ENCODE results near the gene FOXK1. TPM values are rescaled to one million over a fixed set of nuclear protein-coding genes. Genes with fewer than 3 reads are reported as not detected.

The FOXK1 gene
- total and polyA plus RNA-seq, 2 of the 13 experiments (the other 11 are each of a cell fraction or from before 2014, with no cell fraction given), result 4.6 to 8.8 TPM

DNA sequence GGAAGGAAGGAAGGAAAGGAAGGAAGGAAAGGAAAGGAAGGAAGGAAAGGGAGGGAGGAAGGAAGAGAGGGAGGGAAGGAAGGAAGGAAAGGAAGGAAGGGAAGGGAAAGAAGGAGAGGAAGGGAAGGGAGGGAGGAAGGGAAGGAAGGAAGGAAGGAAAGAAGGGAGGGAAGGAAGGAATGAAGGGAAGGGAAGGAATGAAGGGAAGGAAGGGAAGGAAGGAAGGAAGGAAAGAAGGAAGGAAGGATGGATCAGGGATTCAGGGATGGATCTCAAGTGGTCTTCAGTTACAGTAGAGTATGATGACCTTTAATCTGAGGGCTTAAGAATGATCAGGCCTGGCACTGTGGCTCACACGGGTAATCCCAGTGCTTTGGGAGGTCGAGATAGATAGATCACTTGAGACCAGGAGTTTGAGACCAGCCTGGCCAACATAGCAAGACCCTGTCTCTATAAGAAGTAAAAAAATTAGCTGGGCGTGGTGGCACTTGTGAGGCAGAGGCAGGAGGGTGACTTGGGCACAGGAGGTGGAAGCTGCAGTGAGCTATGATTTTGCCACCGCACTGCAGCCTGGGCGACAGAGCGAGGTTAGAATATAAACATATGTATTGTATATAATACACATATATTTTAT lies 760 bp upstream of the FOXK1 start:
- H3K9me3 ChIP-seq (ENCODE audit: low read length), result no peaks in the 10 kb centered on the region
- ATAC-seq (no peak), DNase-seq (ENCODE audit: low spot score) (no peak), FAIRE-seq (no peak)
- peaks cover 34% of the 10 kb centered on the region for H3K4me1 ChIP-seq (ENCODE audit: insufficient read depth, low read length)
- peaks cover 14% of the 10 kb centered on the region for H4K20me1 ChIP-seq (ENCODE audit: insufficient read depth, low read length)
- in situ Hi-C loops (cut with HindIII; ENCODE audit: extremely low pct_ligation_motif_present, low pct_unique_long_range_greater_than_20kb), result loop anchor here (5.0 kb wide), 2 partner anchors 34 to 71 kb away; no protein-coding TSS in a partner anchor
- CTCF ChIA-PET (ENCODE audit: low intra/inter-chr PET ratio, low total read pairs), result interaction anchor here (1.5 kb wide), 1 partner anchor 39 kb away, joined by 5 read pairs; no protein-coding TSS in a partner anchor
- no peak overlapping the region for H3K27ac ChIP-seq (ENCODE audit: extremely low read length, insufficient read depth, low read length)
- H2AFZ ChIP-seq (ENCODE audit: low read length), result no peak overlapping the region
- peak overlapping the region; percentile 45 for H3K4me2 ChIP-seq (ENCODE audit: low read depth, low read length)
- peaks cover 37% of the 10 kb centered on the region for H3K79me2 ChIP-seq (ENCODE audit: insufficient read depth, low read length)
- peaks cover 0 to 7% of the 10 kb centered on the region in 2 experiments; a peak in 1 of 5 replicates for H3K36me3 ChIP-seq (replicated peaks in 1 of 2; ENCODE audit: control insufficient read depth in 1 of 2, insufficient read depth in 2 of 2, low read length in 2 of 2)
- H3K9ac ChIP-seq (ENCODE audit: insufficient read depth, low read depth, low read length), result 0 out of 2 replicates have a peak overlapping the region, but pooled peaks have one; percentile 22
- peak overlapping the region in 1 of 3 experiments; percentile 40; a peak in 1 of 6 replicates for H3K4me3 ChIP-seq (replicated peaks in 1 of 3; ENCODE audit: insufficient read depth in 1 of 3, low read depth in 2 of 3, low read length in 3 of 3)
- intact Hi-C loops (cut with micrococcal nuclease; ENCODE audit: unreplicated experiment), result loop anchor here (5.0 kb wide), 1 partner anchor 56 kb away; no protein-coding TSS in a partner anchor
- H3K27me3 ChIP-seq (ENCODE audit: control insufficient read depth in 1 of 2, insufficient read depth in 2 of 2, low read length in 2 of 2), result peaks cover 0 to 4% of the 10 kb centered on the region in 2 experiments; a peak in 1 of 5 replicates
- TF ChIP-seq, protein P1, sequence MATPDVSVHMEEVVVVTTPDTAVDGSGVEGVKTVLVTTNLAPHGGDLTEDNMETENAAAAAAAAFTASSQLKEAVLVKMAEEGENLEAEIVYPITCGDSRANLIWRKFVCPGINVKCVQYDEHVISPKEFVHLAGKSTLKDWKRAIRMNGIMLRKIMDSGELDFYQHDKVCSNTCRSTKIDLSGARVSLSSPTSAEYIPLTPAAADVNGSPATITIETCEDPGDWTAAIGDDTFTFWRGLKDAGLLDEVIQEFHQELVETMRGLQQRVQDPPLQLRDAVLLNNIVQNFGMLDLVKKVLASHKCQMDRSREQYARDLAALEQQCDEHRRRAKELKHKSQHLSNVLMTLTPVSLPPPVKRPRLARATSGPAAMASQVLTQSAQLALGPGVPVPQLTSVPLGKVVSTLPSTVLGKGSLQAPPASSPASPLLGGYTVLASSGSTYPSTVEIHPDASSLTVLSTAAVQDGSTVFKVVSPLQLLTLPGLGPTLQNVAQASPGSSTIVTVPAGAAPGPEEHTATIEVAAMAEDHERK (CRISPR knock-in tag; IDR thresholded peaks at IDR 0.05; ENCODE audit: low read depth), result no peak
- no peak for TF ChIP-seq ZNF232 (CRISPR knock-in tag; IDR thresholded peaks at IDR 0.05; ENCODE audit: borderline replicate concordance)
- TF ChIP-seq SUZ12 (IDR thresholded peaks at IDR 0.05; ENCODE audit: low read depth, low read length), result no peak
- peak; percentile 59; the same call in 1 of the 2 replicates for TF ChIP-seq PCBP1 (IDR thresholded peaks at IDR 0.05; ENCODE audit: borderline replicate concordance, low read depth, low read length)
- peak; percentile 90 for TF ChIP-seq ZNF121 (CRISPR knock-in tag; IDR thresholded peaks at IDR 0.05)
- no peak for TF ChIP-seq ZMAT3 (CRISPR knock-in tag; conservative IDR thresholded peaks at IDR 0.05)
- TF ChIP-seq ZNF543 (CRISPR knock-in tag; IDR thresholded peaks at IDR 0.05), result no peak
- TF ChIP-seq FOXP1 (IDR thresholded peaks at IDR 0.05), result 0 out of 2 replicates have a peak, but pooled peaks have one; percentile 5
- TF ChIP-seq FOXP1 (CRISPR knock-in tag; IDR thresholded peaks at IDR 0.05), result no peak
- peak; percentile 42 for TF ChIP-seq HNRNPK (IDR thresholded peaks at IDR 0.05; ENCODE audit: low read depth, low read length, poor library complexity, severe bottlenecking)
- 0 out of 2 replicates have a peak, but pooled peaks have one; percentile 30 for TF ChIP-seq SSRP1 (CRISPR knock-in tag; IDR thresholded peaks at IDR 0.05)
- peak; percentile 21; the same call in 1 of the 2 replicates for TF ChIP-seq ZMYM3 (CRISPR knock-in tag; IDR thresholded peaks at IDR 0.05)
- TF ChIP-seq PCBP2 (optimal IDR thresholded peaks at IDR 0.05; ENCODE audit: low read depth, low read length, poor library complexity, severe bottlenecking), result peak; percentile 91
- TF ChIP-seq, protein P2, sequence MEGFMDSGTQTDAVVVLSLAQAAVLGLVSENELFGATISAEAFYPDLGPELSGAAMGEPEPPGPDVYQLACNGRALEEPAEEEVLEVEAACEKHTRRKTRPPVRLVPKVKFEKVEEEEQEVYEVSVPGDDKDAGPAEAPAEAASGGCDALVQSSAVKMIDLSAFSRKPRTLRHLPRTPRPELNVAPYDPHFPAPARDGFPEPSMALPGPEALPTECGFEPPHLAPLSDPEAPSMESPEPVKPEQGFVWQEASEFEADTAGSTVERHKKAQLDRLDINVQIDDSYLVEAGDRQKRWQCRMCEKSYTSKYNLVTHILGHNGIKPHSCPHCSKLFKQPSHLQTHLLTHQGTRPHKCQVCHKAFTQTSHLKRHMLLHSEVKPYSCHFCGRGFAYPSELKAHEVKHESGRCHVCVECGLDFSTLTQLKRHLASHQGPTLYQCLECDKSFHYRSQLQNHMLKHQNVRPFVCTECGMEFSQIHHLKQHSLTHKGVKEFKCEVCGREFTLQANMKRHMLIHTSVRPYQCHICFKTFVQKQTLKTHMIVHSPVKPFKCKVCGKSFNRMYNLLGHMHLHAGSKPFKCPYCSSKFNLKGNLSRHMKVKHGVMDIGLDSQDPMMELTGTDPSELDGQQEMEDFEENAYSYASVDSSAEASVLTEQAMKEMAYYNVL (CRISPR knock-in tag; IDR thresholded peaks at IDR 0.05; ENCODE audit: borderline replicate concordance), result 0 out of 2 replicates have a peak, but pooled peaks have one; percentile 61
- 0 out of 2 replicates have a peak, but pooled peaks have one; percentile 29 for TF ChIP-seq CHCHD3 (CRISPR knock-in tag; IDR thresholded peaks at IDR 0.05)
- TF ChIP-seq, protein P3, sequence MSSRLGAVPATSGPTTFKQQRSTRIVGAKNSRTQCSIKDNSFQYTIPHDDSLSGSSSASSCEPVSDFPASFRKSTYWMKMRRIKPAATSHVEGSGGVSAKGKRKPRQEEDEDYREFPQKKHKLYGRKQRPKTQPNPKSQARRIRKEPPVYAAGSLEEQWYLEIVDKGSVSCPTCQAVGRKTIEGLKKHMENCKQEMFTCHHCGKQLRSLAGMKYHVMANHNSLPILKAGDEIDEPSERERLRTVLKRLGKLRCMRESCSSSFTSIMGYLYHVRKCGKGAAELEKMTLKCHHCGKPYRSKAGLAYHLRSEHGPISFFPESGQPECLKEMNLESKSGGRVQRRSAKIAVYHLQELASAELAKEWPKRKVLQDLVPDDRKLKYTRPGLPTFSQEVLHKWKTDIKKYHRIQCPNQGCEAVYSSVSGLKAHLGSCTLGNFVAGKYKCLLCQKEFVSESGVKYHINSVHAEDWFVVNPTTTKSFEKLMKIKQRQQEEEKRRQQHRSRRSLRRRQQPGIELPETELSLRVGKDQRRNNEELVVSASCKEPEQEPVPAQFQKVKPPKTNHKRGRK (CRISPR knock-in tag; IDR thresholded peaks at IDR 0.05), result peak; percentile 98
- peak; percentile 44; the same call in 1 of the 2 replicates for TF ChIP-seq FOXA1 (IDR thresholded peaks at IDR 0.05)
- no peak for TF ChIP-seq FOXA1 (CRISPR knock-in tag; IDR thresholded peaks at IDR 0.05)
- WGBS (ENCODE audit: low lambda C conversion rate), result 87% methylated on average over 6 of the region's 6 CpGs
- POLR2A ChIA-PET, result interaction anchor here (3.4 kb wide), 1 partner anchor 40 kb away, joined by 46 read pairs; no protein-coding TSS in a partner anchor
- BruUV-seq (replicated peaks), result no TSS peak

Measured in HepG2 (cell line).